ENCODE results near the gene SCYGR8.

Gene SCYGR8

GRCh38 chr2:227759411-227760118 lies 13.9 kb downstream of the SCYGR8 start:
- H3K27me3 ChIP-seq (ENCODE audit: control insufficient read depth in 2 of 2, insufficient read depth in 2 of 2, low read length in 2 of 2): no peaks in the 10 kb centered on the region

GRCh38 chr2:227761740-227762476 lies 16.2 kb downstream of the SCYGR8 start:
- H3K4me3 ChIP-seq (ENCODE audit: low read length in 2 of 2): no peak overlapping the region
- H3K9me3 ChIP-seq (ENCODE audit: control insufficient read depth in 2 of 2, low read length in 2 of 2): no peaks in the 10 kb centered on the region
- H3K27ac ChIP-seq (ENCODE audit: low read depth in 2 of 2, low read length in 2 of 2): peak overlapping the region; percentile 77 to 78
- no peaks in the 10 kb centered on the region for H3K27me3 ChIP-seq (ENCODE audit: control insufficient read depth in 2 of 2, insufficient read depth in 2 of 2, low read length in 2 of 2)
- H3K36me3 ChIP-seq (ENCODE audit: control insufficient read depth in 2 of 2, insufficient read depth in 2 of 2, low read length in 2 of 2): no peaks in the 10 kb centered on the region
- H3K4me1 ChIP-seq (ENCODE audit: control insufficient read depth in 2 of 2, insufficient read depth in 2 of 2, low read length in 2 of 2): peaks cover 16 to 22% of the 10 kb centered on the region in 2 donors
- peak overlapping the region in 1 of 2 donors; percentile 15 for H3K9ac ChIP-seq (ENCODE audit: low read depth in 1 of 2, low read length in 2 of 2)

More at GRCh38 chr2:227759411-227760118, 13.9 kb downstream of the SCYGR8 start:
- H3K4me3 ChIP-seq (ENCODE audit: low read length in 2 of 2): no peak overlapping the region
- no peak overlapping the region for H3K27ac ChIP-seq (ENCODE audit: low read depth in 2 of 2, low read length in 2 of 2)
- no peaks in the 10 kb centered on the region for H3K36me3 ChIP-seq (ENCODE audit: control insufficient read depth in 2 of 2, insufficient read depth in 2 of 2, low read length in 2 of 2)
- peaks cover 16 to 22% of the 10 kb centered on the region in 2 donors for H3K4me1 ChIP-seq (ENCODE audit: control insufficient read depth in 2 of 2, insufficient read depth in 2 of 2, low read length in 2 of 2)
- no peaks in the 10 kb centered on the region for H3K9me3 ChIP-seq (ENCODE audit: control insufficient read depth in 2 of 2, low read length in 2 of 2)
- no peak overlapping the region for H3K9ac ChIP-seq (ENCODE audit: low read depth in 1 of 2, low read length in 2 of 2)

- Histone ChIP-seq H3K9ac (ENCODE audit: low read depth in 1 of 2, low read length in 2 of 2) (no peak overlapping the region), H3K4me3 (ENCODE audit: low read length in 2 of 2) (no peak overlapping the region), H3K27me3 (ENCODE audit: control insufficient read depth in 2 of 2, insufficient read depth in 2 of 2, low read length in 2 of 2) (no peaks in the 10 kb centered on the region), H3K4me1 (ENCODE audit: control insufficient read depth in 2 of 2, insufficient read depth in 2 of 2, low read length in 2 of 2) (peaks cover 15 to 17% of the 10 kb centered on the region in 2 donors), H3K9me3 (ENCODE audit: control insufficient read depth in 2 of 2, low read length in 2 of 2) (no peaks in the 10 kb centered on the region), H3K36me3 (ENCODE audit: control insufficient read depth in 2 of 2, insufficient read depth in 2 of 2, low read length in 2 of 2) (no peaks in the 10 kb centered on the region), H3K27ac (ENCODE audit: low read depth in 2 of 2, low read length in 2 of 2) (no peak overlapping the region)
Measured at GRCh38 chr2:227765788-227766372, 20.2 kb downstream of the SCYGR8 start.

- Histone ChIP-seq H3K4me3 (ENCODE audit: low read length in 2 of 2) (no peak overlapping the region), H3K36me3 (ENCODE audit: control insufficient read depth in 2 of 2, insufficient read depth in 2 of 2, low read length in 2 of 2) (no peaks in the 10 kb centered on the region), H3K9me3 (ENCODE audit: control insufficient read depth in 2 of 2, low read length in 2 of 2) (no peaks in the 10 kb centered on the region), H3K27me3 (ENCODE audit: control insufficient read depth in 2 of 2, insufficient read depth in 2 of 2, low read length in 2 of 2) (no peaks in the 10 kb centered on the region), H3K9ac (ENCODE audit: low read depth in 1 of 2, low read length in 2 of 2) (no peak overlapping the region), H3K27ac (ENCODE audit: low read depth in 2 of 2, low read length in 2 of 2) (no peak overlapping the region), H3K4me1 (ENCODE audit: control insufficient read depth in 2 of 2, insufficient read depth in 2 of 2, low read length in 2 of 2) (peaks cover 9 to 12% of the 10 kb centered on the region in 2 donors)
Measured at GRCh38 chr2:227766373-227766883, 20.7 kb downstream of the SCYGR8 start.

GRCh38 chr2:227767830-227768229 lies 22.1 kb downstream of the SCYGR8 start:
- Histone ChIP-seq H3K27ac (ENCODE audit: low read depth in 2 of 2, low read length in 2 of 2) (no peak overlapping the region), H3K36me3 (ENCODE audit: control insufficient read depth in 2 of 2, insufficient read depth in 2 of 2, low read length in 2 of 2) (no peaks in the 10 kb centered on the region), H3K4me3 (ENCODE audit: low read length in 2 of 2) (no peak overlapping the region)

GRCh38 chr2:227772197-227772661 lies 26.5 kb downstream of the SCYGR8 start:
- no peaks in the 10 kb centered on the region for H3K27me3 ChIP-seq (ENCODE audit: control insufficient read depth in 2 of 2, insufficient read depth in 2 of 2, low read length in 2 of 2)
- H3K9me3 ChIP-seq (ENCODE audit: control insufficient read depth in 2 of 2, low read length in 2 of 2): no peaks in the 10 kb centered on the region
- no peak overlapping the region for H3K4me3 ChIP-seq (ENCODE audit: low read length in 2 of 2)
- no peak overlapping the region for H3K27ac ChIP-seq (ENCODE audit: low read depth in 2 of 2, low read length in 2 of 2)
- H3K9ac ChIP-seq (ENCODE audit: low read depth in 1 of 2, low read length in 2 of 2): no peak overlapping the region
- peaks cover 0 to 10% of the 10 kb centered on the region in 2 donors for H3K4me1 ChIP-seq (ENCODE audit: control insufficient read depth in 2 of 2, insufficient read depth in 2 of 2, low read length in 2 of 2)
- no peaks in the 10 kb centered on the region for H3K36me3 ChIP-seq (ENCODE audit: control insufficient read depth in 2 of 2, insufficient read depth in 2 of 2, low read length in 2 of 2)

More at GRCh38 chr2:227767830-227768229, 22.1 kb downstream of the SCYGR8 start:
- H3K9ac ChIP-seq (ENCODE audit: low read depth in 1 of 2, low read length in 2 of 2): no peak overlapping the region
- H3K4me1 ChIP-seq (ENCODE audit: control insufficient read depth in 2 of 2, insufficient read depth in 2 of 2, low read length in 2 of 2): peaks cover 2% of the 10 kb centered on the region in 2 donors
- no peaks in the 10 kb centered on the region for H3K27me3 ChIP-seq (ENCODE audit: control insufficient read depth in 2 of 2, insufficient read depth in 2 of 2, low read length in 2 of 2)
- H3K9me3 ChIP-seq (ENCODE audit: control insufficient read depth in 2 of 2, low read length in 2 of 2): no peaks in the 10 kb centered on the region

GRCh38 chr2:227772932-227773331 lies 27.2 kb downstream of the SCYGR8 start:
- Histone ChIP-seq H3K4me3 (ENCODE audit: low read length in 2 of 2) (no peak overlapping the region), H3K27me3 (ENCODE audit: control insufficient read depth in 2 of 2, insufficient read depth in 2 of 2, low read length in 2 of 2) (no peaks in the 10 kb centered on the region)

GRCh38 chr2:227774011-227774624 lies 28.4 kb downstream of the SCYGR8 start:
- H3K4me1 ChIP-seq (ENCODE audit: control insufficient read depth in 2 of 2, insufficient read depth in 2 of 2, low read length in 2 of 2): peaks cover 0 to 10% of the 10 kb centered on the region in 2 donors
- H3K9ac ChIP-seq (ENCODE audit: low read depth in 1 of 2, low read length in 2 of 2): no peak overlapping the region
- H3K9me3 ChIP-seq (ENCODE audit: control insufficient read depth in 2 of 2, low read length in 2 of 2): no peaks in the 10 kb centered on the region
- no peak overlapping the region for H3K27ac ChIP-seq (ENCODE audit: low read depth in 2 of 2, low read length in 2 of 2)
- no peak overlapping the region for H3K4me3 ChIP-seq (ENCODE audit: low read length in 2 of 2)
- no peaks in the 10 kb centered on the region for H3K27me3 ChIP-seq (ENCODE audit: control insufficient read depth in 2 of 2, insufficient read depth in 2 of 2, low read length in 2 of 2)
- no peaks in the 10 kb centered on the region for H3K36me3 ChIP-seq (ENCODE audit: control insufficient read depth in 2 of 2, insufficient read depth in 2 of 2, low read length in 2 of 2)

More at GRCh38 chr2:227772932-227773331, 27.2 kb downstream of the SCYGR8 start:
- Histone ChIP-seq H3K36me3 (ENCODE audit: control insufficient read depth in 2 of 2, insufficient read depth in 2 of 2, low read length in 2 of 2) (no peaks in the 10 kb centered on the region), H3K4me1 (ENCODE audit: control insufficient read depth in 2 of 2, insufficient read depth in 2 of 2, low read length in 2 of 2) (peaks cover 0 to 10% of the 10 kb centered on the region in 2 donors), H3K9ac (ENCODE audit: low read depth in 1 of 2, low read length in 2 of 2) (no peak overlapping the region), H3K27ac (ENCODE audit: low read depth in 2 of 2, low read length in 2 of 2) (no peak overlapping the region), H3K9me3 (ENCODE audit: control insufficient read depth in 2 of 2, low read length in 2 of 2) (no peaks in the 10 kb centered on the region)

- Histone ChIP-seq H3K9ac (ENCODE audit: low read depth in 1 of 2, low read length in 2 of 2) (peak overlapping the region in 1 of 2 donors; percentile 19), H3K4me1 (ENCODE audit: control insufficient read depth in 2 of 2, insufficient read depth in 2 of 2, low read length in 2 of 2) (peaks cover 0 to 10% of the 10 kb centered on the region in 2 donors), H3K36me3 (ENCODE audit: control insufficient read depth in 2 of 2, insufficient read depth in 2 of 2, low read length in 2 of 2) (no peaks in the 10 kb centered on the region), H3K27ac (ENCODE audit: low read depth in 2 of 2, low read length in 2 of 2) (peak overlapping the region; percentile 61), H3K9me3 (ENCODE audit: control insufficient read depth in 2 of 2, low read length in 2 of 2) (no peaks in the 10 kb centered on the region), H3K4me3 (ENCODE audit: low read length in 2 of 2) (no peak overlapping the region), H3K27me3 (ENCODE audit: control insufficient read depth in 2 of 2, insufficient read depth in 2 of 2, low read length in 2 of 2) (no peaks in the 10 kb centered on the region)
Measured at GRCh38 chr2:227774895-227775842, 29.5 kb downstream of the SCYGR8 start.
